K562 (cell line): ENCODE measurements around the gene HIPK1. TPM values are rescaled to one million over a fixed set of nuclear protein-coding genes. Genes with fewer than 3 reads are reported as not detected.
"Not testable (repeated sequence)": the region's sequence is repeated elsewhere in the genome, so short reads cannot be mapped to it uniquely, and the experiment has no call there.

ENCODE experiments used
- ATAC-seq: fragments of 200-7000 bp; cut with Tn5 transposase; 3 replicates; pipeline ENCODE4 v1.9.1; 2020; ENCODE audit warnings: moderate library complexity
- BruUV-seq: library from RNA; stranded (reverse); fragments of 400-500 nt; replicated peaks from 2 replicates; lab custom pipeline; 2021; lab: Mats Ljungman, UMichigan
- CTCF ChIA-PET: fragments of 300-600 bp; formaldehyde crosslinking; extraction: SDS; loops from one replicate; lab custom pipeline; 2021; ENCODE audit warnings: low intra/inter-chr PET ratio; lab: Yijun Ruan, JAX
- POLR2A ChIA-PET: fragments of 300-600, 350-650 bp; sonication (Branson Sonifier 250); formaldehyde crosslinking; extraction: SDS; loops from one replicate; lab custom pipeline; 2021; ENCODE audit warnings: antibody characterized with exemption, inconsistent platforms; lab: Yijun Ruan, JAX
- DNase-seq, 4 experiments: peaks; one replicate each; pipeline versions ENCODE4 v3.0.0 to v3.0.0-alpha.2; 2011 to 2018; ENCODE audit warnings: low spot score in 3 of 4, mixed read lengths in 3 of 4; ENCODE audit errors: extremely low read depth in 1 of 4
- FAIRE-seq: peaks from 2 replicates; lab custom pipeline; 2011; peaks lifted over from hg19 to GRCh38; lab: Jason Lieb, UNC
- H2AFZ ChIP-seq: 2 replicates; pipeline ENCODE4 v1.6.0; 2011; ENCODE audit warnings: low read depth, low read length, control low read depth, inconsistent platforms
- H3K27ac ChIP-seq: fragments of 200-600 bp; 3 replicates; pipeline ENCODE4 v1.8.0; 2011; ENCODE audit warnings: low read depth, mild to moderate bottlenecking, control low read depth, inconsistent platforms, low read length, moderate library complexity, mixed read lengths; ENCODE audit errors: extremely low read depth
- H3K27me3 ChIP-seq, 2 experiments: fragments of 300-600 bp in 1 of 2; 2 replicates in 1 of 2; 3 replicates in 1 of 2; pipeline versions ENCODE4 v1.6.0 to v1.8.0; 2011; ENCODE audit warnings: inconsistent platforms in 2 of 2, low read length in 2 of 2, mild to moderate bottlenecking in 1 of 2, mixed read lengths in 1 of 2, moderate library complexity in 1 of 2; ENCODE audit not compliant: control insufficient read depth in 2 of 2, insufficient read depth in 2 of 2
- H3K36me3 ChIP-seq: fragments of 300-600 bp; 3 replicates; pipeline ENCODE4 v1.8.0; 2011; ENCODE audit warnings: mild to moderate bottlenecking, low read length, inconsistent platforms; ENCODE audit not compliant: control insufficient read depth, insufficient read depth
- H3K4me1 ChIP-seq, 2 experiments: fragments of 200-600 bp in 1 of 2; replicated peaks in 1 of 2; 2 replicates in 1 of 2; 3 replicates in 1 of 2; pipeline versions ENCODE4 v1.5.1 to v1.8.0; 2011; ENCODE audit warnings: inconsistent platforms in 2 of 2, low read length in 2 of 2, mild to moderate bottlenecking in 1 of 2, mixed read lengths in 1 of 2, moderate library complexity in 1 of 2; ENCODE audit not compliant: control insufficient read depth in 2 of 2, insufficient read depth in 2 of 2
- H3K4me2 ChIP-seq: 2 replicates; pipeline ENCODE4 v1.6.1; 2011; ENCODE audit warnings: low read length, control low read depth, inconsistent platforms, mixed read lengths; ENCODE audit not compliant: insufficient read depth
- H3K4me3 ChIP-seq: fragments of 200-600 bp; sonication (generic), shearing (Covaris generic); 2 replicates; pipeline ENCODE4 v1.5.1; 2016; ENCODE audit warnings: control low read depth, inconsistent platforms
- H3K79me2 ChIP-seq: fragments of 200-600 bp; 3 replicates; pipeline ENCODE4 v1.8.0; 2011; ENCODE audit warnings: low read length, inconsistent platforms; ENCODE audit not compliant: control insufficient read depth, insufficient read depth
- H3K9ac ChIP-seq, 2 experiments: 2 replicates each; pipeline versions ENCODE4 v1.6.0 to v1.6.1; 2011; ENCODE audit warnings: low read depth in 2 of 2, low read length in 2 of 2, control low read depth in 1 of 2, inconsistent platforms in 1 of 2, mild to moderate bottlenecking in 1 of 2, mixed read lengths in 1 of 2; ENCODE audit not compliant: insufficient read depth in 1 of 2
- H3K9me1 ChIP-seq: one replicate; pipeline ENCODE4 v1.6.0; 2011; ENCODE audit warnings: inconsistent platforms, mild to moderate bottlenecking, low read length, moderate library complexity; ENCODE audit not compliant: control insufficient read depth, insufficient read depth
- H3K9me3 ChIP-seq: replicated peaks from 2 replicates; pipeline ENCODE4 v1.5.1; 2011; ENCODE audit warnings: low read depth, low read length, inconsistent platforms; ENCODE audit not compliant: control insufficient read depth, insufficient read depth
- H4K20me1 ChIP-seq: replicated peaks from 2 replicates; pipeline ENCODE4 v1.6.1; 2011; ENCODE audit warnings: low read length, inconsistent platforms, mixed read lengths; ENCODE audit not compliant: control insufficient read depth, insufficient read depth
- ATF3 ChIP-seq, 2 experiments: fragments of 450-650 bp in 1 of 2; sonication (generic) in 1 of 2; formaldehyde crosslinking in 1 of 2; IDR thresholded peaks in 1 of 2; conservative IDR thresholded peaks in 1 of 2; 2 replicates each; pipeline versions ENCODE4 v1.6.1 to v1.8.1; 2016 to 2023; ENCODE audit warnings: mild to moderate bottlenecking in 2 of 2, moderate library complexity in 2 of 2, inconsistent platforms in 1 of 2, missing genetic modification reagents in 1 of 2
- CEBPB ChIP-seq: fragments of 450-650 bp; IDR thresholded peaks from 2 replicates; pipeline ENCODE4 v1.6.1; 2016; ENCODE audit warnings: missing genetic modification characterization, missing compliant biosample characterization
- CEBPG ChIP-seq, 3 experiments: fragments of 200-800 bp in 1 of 3; sonication (Bioruptor generic) in 1 of 3; sonication (generic) in 1 of 3; formaldehyde crosslinking in 1 of 3; IDR thresholded peaks in 2 of 3; conservative IDR thresholded peaks in 1 of 3; 2 replicates each; pipeline versions ENCODE4 v1.6.1 to v1.8.0; 2016 to 2022; ENCODE audit warnings: missing compliant biosample characterization in 2 of 3, missing genetic modification characterization in 2 of 3, mild to moderate bottlenecking in 1 of 3, missing genetic modification reagents in 1 of 3
- WGBS: fragments of 100-300 bp; shearing (Covaris generic); methylation state at CpG from one replicate; pipeline ENCODE4 v1.1.6; 2016; ENCODE audit warnings: low coverage, mixed read lengths; ENCODE audit not compliant: insufficient coverage; ENCODE audit errors: missing lambda C conversion rate; 5-methylcytosine and 5-hydroxymethylcytosine counted together
- in situ Hi-C: fragments of 300-500 bp; cut with MboI; formaldehyde crosslinking; loops from 4 replicates; pipeline ENCODE4 v1.15.0; 2018; ENCODE audit warnings: inconsistent platforms, mixed read lengths
- intact Hi-C: fragments of 100-400 bp; cut with micrococcal nuclease; formaldehyde crosslinking; loops from 2 replicates; pipeline ENCODE4 v1.14.2; 2022
- polyA plus RNA-seq, 8 experiments: library from polyadenylated mRNA; depleted of rRNA in 4 of 8; stranded (reverse) in 5 of 8; unstranded in 3 of 8; fragments of >200 nt; fragmentation: Nextera tagmentation in 2 of 8; fragmentation: Illumina TruSeq in 1 of 8; extraction: Ambion mirVana in 2 of 8; extraction: Trizol in 1 of 8; gene quantifications; 2 replicates each; pipeline versions ENCODE4 v1.2.1 to v1.2.3, GENCODE V29; 2011 to 2014; ENCODE audit warnings: inconsistent platforms in 1 of 8, missing spikeins in 1 of 8
- total RNA-seq, 7 experiments: library from RNA; depleted of rRNA in 6 of 7; stranded (reverse); fragments of >200 nt in 6 of 7; fragmentation: Illumina TruSeq in 2 of 7; extraction: Trizol in 2 of 7; gene quantifications; 2 replicates each; pipeline versions ENCODE4 v1.2.1 to v1.2.3, GENCODE V29; 2011 to 2021; ENCODE audit warnings: low replicate concordance in 1 of 7

HIPK1 gene
- total and polyA plus RNA-seq, 9 of the 15 experiments (the other 6 are each of a cell fraction or from before 2014, with no cell fraction given) = 10.0 to 57.9 (median 29.6) TPM

- not testable (repeated sequence) for H3K27ac ChIP-seq; DNase-seq; ATAC-seq; H3K9me3 ChIP-seq; BruUV-seq; TF ChIP-seq ATF3 (CRISPR knock-in tag; conservative IDR thresholded peaks at IDR 0.05); CEBPG (CRISPR knock-in tag; IDR thresholded peaks at IDR 0.05)
- POLR2A ChIA-PET = interaction anchor here (0.6 kb wide), 1 partner anchor 777 kb away, joined by 5 read pairs; no protein-coding TSS in a partner anchor
- TF ChIP-seq CEBPB (tag) (peak; percentile 63), ATF3 (IDR thresholded peaks at IDR 0.05) (peak; percentile 86), CEBPG (tag; conservative IDR thresholded peaks at IDR 0.05 in 1 of 2, IDR thresholded peaks at IDR 0.05 in 1 of 2) (peak; percentile 61 to 68; a peak in 3 of 4 replicates)
- TF ChIP-seq, all 486 proteins: peak for 3; not testable (repeated sequence) for 483
- intact Hi-C loops, H3K4me3 ChIP-seq, H3K4me1 ChIP-seq, H4K20me1 ChIP-seq, FAIRE-seq, H3K9ac ChIP-seq, H3K9me1 ChIP-seq, H3K4me2 ChIP-seq, in situ Hi-C loops, H3K36me3 ChIP-seq, H3K79me2 ChIP-seq, CTCF ChIA-PET, H2AFZ ChIP-seq: not testable (repeated sequence)
- peaks cover 0 to 10% of the 10 kb centered on the region in 2 experiments; a peak in 1 of 5 replicates for H3K27me3 ChIP-seq
- 0% methylated on average over 3 of the region's 3 CpGs for WGBS
Measured at GRCh38 chr1:114019724-114020123, 90.6 kb downstream of the HIPK1 start.
